ENCODE data around the gene ETS1.

DNA sequence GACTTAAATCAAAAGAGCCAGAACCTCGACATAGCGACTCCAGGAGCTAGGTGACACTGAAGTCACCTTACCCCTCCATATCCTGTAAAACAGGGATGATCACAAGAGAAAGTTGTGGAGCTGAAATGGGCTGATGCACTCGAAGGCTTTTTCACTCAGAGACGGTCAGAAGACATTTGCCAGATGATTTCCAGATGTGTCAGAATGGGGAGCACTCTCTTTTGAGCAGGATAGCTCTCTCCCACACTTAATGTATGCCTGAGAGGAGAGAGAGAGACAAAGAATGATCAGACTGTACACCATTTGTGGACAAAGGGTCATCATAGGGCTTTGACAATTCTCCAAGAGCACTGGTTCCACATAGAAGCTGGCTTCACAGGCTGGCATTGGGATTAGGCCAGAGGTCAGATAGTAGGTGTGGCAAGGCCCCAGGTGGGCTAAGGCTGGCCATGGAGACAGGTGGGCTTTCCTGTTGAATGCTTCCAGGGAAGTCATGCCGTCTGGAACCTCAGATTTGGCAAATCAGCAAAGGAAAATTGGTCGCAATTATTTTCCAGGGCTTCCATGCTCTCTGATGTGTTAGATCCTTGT, 42.3 kb upstream of the ETS1 start:
- TF ChIP-seq CTCF (IDR thresholded peaks at IDR 0.05; ENCODE audit: poor library complexity) (no peak), EZH2 (IDR thresholded peaks at IDR 0.05; ENCODE audit: borderline replicate concordance) (no peak), EZH2phosphoT487 (IDR thresholded peaks at IDR 0.05; ENCODE audit: low read depth, severe bottlenecking, unreplicated experiment) (no peak)
